HepG2 (cell line): ENCODE results near the gene ATP6V0D1. TPM values are rescaled to one million over a fixed set of nuclear protein-coding genes. Genes with fewer than 3 reads are reported as not detected.
A peak's percentile ranks its signal among the peaks of the same experiment; 100 is the strongest.

Experiments used
- ATAC-seq: fragments of 200-7000 bp; cut with Tn5 transposase; 3 replicates; pipeline ENCODE4 v1.9.1; 2020; ENCODE audit warnings: mild to moderate bottlenecking, moderate library complexity
- BruUV-seq: library from RNA; stranded (reverse); fragments of 400-500 nt; replicated peaks from 2 replicates; lab custom pipeline; 2021; lab: Mats Ljungman, UMichigan
- CTCF ChIA-PET: fragments of 300-600 bp; formaldehyde crosslinking; extraction: SDS; loops from one replicate; lab custom pipeline; 2021; ENCODE audit warnings: low total read pairs, inconsistent platforms, low intra/inter-chr PET ratio; lab: Yijun Ruan, JAX
- POLR2A ChIA-PET: fragments of 350-600 bp; sonication (Branson Sonifier 250); formaldehyde crosslinking; loops from one replicate; lab custom pipeline; 2020; ENCODE audit warnings: antibody characterized with exemption, inconsistent platforms; lab: Yijun Ruan, JAX
- DNase-seq: peaks from one replicate; pipeline ENCODE4 v3.0.0-alpha.2; 2015; ENCODE audit warnings: low spot score
- FAIRE-seq: peaks from 3 replicates; lab custom pipeline; 2011; peaks lifted over from hg19 to GRCh38; lab: Jason Lieb, UNC
- H2AFZ ChIP-seq: one replicate; pipeline ENCODE4 v1.6.1; 2011; ENCODE audit warnings: low read length, inconsistent platforms
- H3K27ac ChIP-seq: fragments of 300-600 bp; 3 replicates; pipeline ENCODE4 v1.8.0; 2011; ENCODE audit warnings: mixed run types, mild to moderate bottlenecking, mixed read lengths, low read length, inconsistent platforms; ENCODE audit not compliant: insufficient read depth; ENCODE audit errors: extremely low read length
- H3K27me3 ChIP-seq, 2 experiments: fragments of 200-600 bp in 1 of 2; 2 replicates in 1 of 2; 3 replicates in 1 of 2; pipeline versions ENCODE4 v1.6.0 to v1.8.0; 2011; ENCODE audit warnings: low read length in 2 of 2, mild to moderate bottlenecking in 2 of 2, moderate library complexity in 2 of 2, inconsistent platforms in 1 of 2; ENCODE audit not compliant: insufficient read depth in 2 of 2, control insufficient read depth in 1 of 2
- H3K36me3 ChIP-seq, 2 experiments: fragments of 200-600 bp in 1 of 2; replicated peaks in 1 of 2; 2 replicates in 1 of 2; 3 replicates in 1 of 2; pipeline versions ENCODE4 v1.5.1 to v1.8.0; 2011; ENCODE audit warnings: low read length in 2 of 2, inconsistent platforms in 1 of 2; ENCODE audit not compliant: insufficient read depth in 2 of 2, control insufficient read depth in 1 of 2
- H3K4me1 ChIP-seq: 2 replicates; pipeline ENCODE4 v1.5.1; 2012; ENCODE audit warnings: low read length, inconsistent platforms; ENCODE audit not compliant: insufficient read depth
- H3K4me2 ChIP-seq: 2 replicates; pipeline ENCODE4 v1.6.0; 2011; ENCODE audit warnings: low read depth, low read length, inconsistent platforms
- H3K4me3 ChIP-seq, 3 experiments: fragments of 200-600 bp in 1 of 3; sonication (generic), shearing (Covaris generic) in 1 of 3; replicated peaks in 1 of 3; 2 replicates each; pipeline ENCODE4 v1.5.1; 2011 to 2016; ENCODE audit warnings: low read length in 3 of 3, inconsistent platforms in 2 of 3, low read depth in 2 of 3, mild to moderate bottlenecking in 2 of 3, control low read depth in 1 of 3, mixed read lengths in 1 of 3; ENCODE audit not compliant: insufficient read depth in 1 of 3
- H3K79me2 ChIP-seq: one replicate; pipeline ENCODE4 v1.6.1; 2011; ENCODE audit warnings: low read length, inconsistent platforms; ENCODE audit not compliant: insufficient read depth
- H3K9ac ChIP-seq: 2 replicates; pipeline ENCODE4 v1.6.0; 2011; ENCODE audit warnings: mild to moderate bottlenecking, low read depth, low read length, inconsistent platforms; ENCODE audit not compliant: insufficient read depth
- H3K9me3 ChIP-seq: 2 replicates; pipeline ENCODE4 v1.5.1; 2012; ENCODE audit warnings: mild to moderate bottlenecking, low read length
- H4K20me1 ChIP-seq: 2 replicates; pipeline ENCODE4 v1.6.0; 2011; ENCODE audit warnings: inconsistent platforms, mild to moderate bottlenecking, low read length, moderate library complexity; ENCODE audit not compliant: insufficient read depth
- BHLHE40 ChIP-seq: IDR thresholded peaks from 2 replicates; pipeline ENCODE4 v1.6.1; 2011; ENCODE audit warnings: low read length, improper control_type of control experiment
- GTF3A ChIP-seq: sonication (generic); formaldehyde crosslinking; conservative IDR thresholded peaks from 2 replicates; pipeline ENCODE4 v1.4.0; 2020; ENCODE audit warnings: mild to moderate bottlenecking, missing genetic modification reagents
- PCBP1 ChIP-seq: fragments of 200-400 bp; formaldehyde crosslinking; IDR thresholded peaks from 2 replicates; pipeline ENCODE4 v1.6.1; 2017; ENCODE audit warnings: mild to moderate bottlenecking, low read depth, low read length, borderline replicate concordance
- RFX1 ChIP-seq: fragments of 450-650 bp; IDR thresholded peaks from 2 replicates; pipeline ENCODE4 v1.6.1; 2017
- WGBS: methylation state at CpG from one replicate; pipeline ENCODE4 v1.1.6; 2017; ENCODE audit warnings: low lambda C conversion rate; 5-methylcytosine and 5-hydroxymethylcytosine counted together
- in situ Hi-C: cut with HindIII; loops from 2 replicates; pipeline ENCODE4 v1.10.0; 2017; ENCODE audit warnings: low pct_unique_long_range_greater_than_20kb; ENCODE audit not compliant: extremely low pct_ligation_motif_present
- intact Hi-C: fragments of 100-400 bp; cut with micrococcal nuclease; formaldehyde crosslinking; loops from one replicate; pipeline ENCODE4 v1.10.0; 2022; ENCODE audit not compliant: unreplicated experiment
- polyA plus RNA-seq, 8 experiments: library from polyadenylated mRNA; depleted of rRNA in 3 of 8; stranded (reverse) in 7 of 8; unstranded in 1 of 8; fragments of >200 nt; fragmentation: Illumina TruSeq in 4 of 8; extraction: Trizol in 4 of 8; gene quantifications; 2 replicates each; pipeline versions ENCODE4 v1.2.1 to v1.2.3, GENCODE V29; 2011 to 2016; ENCODE audit warnings: low read depth in 4 of 8, missing spikeins in 1 of 8, mixed read lengths in 1 of 8; ENCODE audit not compliant: insufficient read depth in 1 of 8
- total RNA-seq, 5 experiments: library from RNA; depleted of rRNA; stranded (reverse); fragments of >200 nt; fragmentation: Illumina TruSeq; extraction: Trizol; gene quantifications; 2 replicates each; pipeline ENCODE4 v1.2.3, GENCODE V29; 2016; ENCODE audit warnings: low read depth in 1 of 5
- TF ChIP-seq, protein P1 (sequence below): sonication (generic); formaldehyde crosslinking; IDR thresholded peaks from 2 replicates; pipeline ENCODE4 v1.4.0; 2020; ENCODE audit warnings: missing genetic modification reagents
- TF ChIP-seq, protein P2 (sequence below), 2 experiments: sonication (generic) in 1 of 2; formaldehyde crosslinking in 1 of 2; IDR thresholded peaks; 2 replicates each; pipeline versions ENCODE4 v1.4.0 to v1.6.1; 2016 to 2020; ENCODE audit warnings: borderline replicate concordance in 1 of 2, low read depth in 1 of 2, mild to moderate bottlenecking in 1 of 2, missing genetic modification reagents in 1 of 2

Gene ATP6V0D1
- total and polyA plus RNA-seq, 2 of the 13 experiments (the other 11 are each of a cell fraction or from before 2014, with no cell fraction given): 51.1 to 61.3 TPM

DNA sequence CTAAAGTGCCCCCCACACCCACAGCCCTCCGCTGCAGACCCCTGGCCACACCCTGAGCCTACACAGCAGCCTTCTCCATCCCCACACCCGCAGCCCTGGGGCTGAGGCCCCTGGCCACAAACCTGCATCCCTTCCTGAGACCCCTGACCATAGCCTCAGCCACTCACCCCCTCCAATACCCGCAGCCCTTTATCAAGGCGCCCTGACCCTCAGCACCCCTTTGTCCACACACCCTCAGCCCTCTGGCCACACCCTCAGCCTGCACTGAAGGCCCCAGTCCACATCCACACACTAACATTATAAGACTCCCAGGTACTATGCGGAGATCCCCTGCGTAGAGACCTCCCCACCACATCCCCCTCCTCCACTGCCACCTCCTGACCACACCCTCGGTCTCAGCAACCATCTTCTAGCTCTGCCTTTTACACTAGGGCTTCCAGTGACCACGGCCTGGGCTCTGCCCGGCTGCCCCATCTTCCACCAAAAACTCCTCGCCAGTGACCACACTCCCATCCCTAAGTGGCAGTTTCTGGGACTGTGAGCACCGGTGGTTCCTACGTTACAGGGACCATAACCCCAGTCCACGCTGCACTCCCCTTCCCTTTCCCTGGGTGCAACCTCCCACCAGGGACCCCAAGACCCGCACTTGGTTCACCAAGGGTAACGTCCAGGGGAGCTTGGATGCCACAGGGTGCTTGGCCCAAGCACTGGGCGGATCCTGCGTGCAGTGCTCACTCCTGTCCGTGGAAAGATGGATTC lies 88.5 kb downstream of the ATP6V0D1 start (continued):
- TF ChIP-seq, protein P1, sequence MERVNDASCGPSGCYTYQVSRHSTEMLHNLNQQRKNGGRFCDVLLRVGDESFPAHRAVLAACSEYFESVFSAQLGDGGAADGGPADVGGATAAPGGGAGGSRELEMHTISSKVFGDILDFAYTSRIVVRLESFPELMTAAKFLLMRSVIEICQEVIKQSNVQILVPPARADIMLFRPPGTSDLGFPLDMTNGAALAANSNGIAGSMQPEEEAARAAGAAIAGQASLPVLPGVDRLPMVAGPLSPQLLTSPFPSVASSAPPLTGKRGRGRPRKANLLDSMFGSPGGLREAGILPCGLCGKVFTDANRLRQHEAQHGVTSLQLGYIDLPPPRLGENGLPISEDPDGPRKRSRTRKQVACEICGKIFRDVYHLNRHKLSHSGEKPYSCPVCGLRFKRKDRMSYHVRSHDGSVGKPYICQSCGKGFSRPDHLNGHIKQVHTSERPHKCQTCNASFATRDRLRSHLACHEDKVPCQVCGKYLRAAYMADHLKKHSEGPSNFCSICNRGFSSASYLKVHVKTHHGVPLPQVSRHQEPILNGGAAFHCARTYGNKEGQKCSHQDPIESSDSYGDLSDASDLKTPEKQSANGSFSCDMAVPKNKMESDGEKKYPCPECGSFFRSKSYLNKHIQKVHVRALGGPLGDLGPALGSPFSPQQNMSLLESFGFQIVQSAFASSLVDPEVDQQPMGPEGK (CRISPR knock-in tag): 0 out of 2 replicates have a peak, but pooled peaks have one; percentile 0
- TF ChIP-seq, all 625 proteins: peak for 5

DNA sequence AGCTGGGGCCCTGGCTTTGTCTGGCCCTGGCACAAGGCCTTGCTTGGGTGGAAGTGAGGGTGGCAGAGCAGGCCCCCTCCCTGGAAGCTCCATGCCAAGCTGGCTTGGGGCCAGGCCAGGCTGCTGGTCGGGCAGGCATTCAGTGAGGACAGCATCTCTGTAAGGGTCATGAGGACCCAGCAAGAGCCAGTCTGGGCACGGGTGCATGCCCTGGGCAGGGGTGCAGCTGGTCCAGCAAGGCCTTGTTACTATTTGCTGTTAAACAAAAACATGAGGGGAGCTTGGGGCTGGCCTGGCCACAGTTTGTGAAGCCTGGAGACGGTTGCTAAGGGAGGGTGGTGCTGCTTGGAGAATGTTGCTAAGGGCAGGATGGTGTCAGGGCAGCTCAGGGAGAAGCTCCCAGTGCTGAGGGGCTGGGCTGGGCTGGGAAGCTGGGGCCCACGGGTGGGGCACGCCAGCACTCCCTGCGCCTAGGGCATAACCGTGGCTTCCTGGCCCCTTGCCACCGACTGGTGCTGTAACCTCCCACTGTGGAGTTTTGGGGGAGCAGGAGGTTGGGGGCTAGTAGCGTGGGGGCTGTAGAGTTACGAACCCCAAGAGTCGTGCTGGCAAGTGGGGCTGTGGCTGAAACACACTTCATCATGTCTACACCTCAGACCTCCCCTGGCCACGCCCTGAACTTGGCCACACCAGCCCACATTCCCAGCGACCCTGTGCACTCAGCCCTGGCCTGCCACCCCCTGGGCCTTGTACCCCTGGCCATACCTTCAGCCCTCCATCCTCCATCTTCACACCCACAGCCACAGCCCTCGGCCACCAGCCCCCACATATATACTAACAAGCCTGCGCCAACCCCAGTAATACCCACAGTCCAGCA lies 89.3 kb downstream of the ATP6V0D1 start:
- POLR2A ChIA-PET: no interaction called here
- H3K4me2 ChIP-seq: no peak overlapping the region
- H2AFZ ChIP-seq: no peak overlapping the region
- DNase-seq (no peak), ATAC-seq (no peak)
- no peak overlapping the region for H3K27ac ChIP-seq
- TF ChIP-seq GTF3A (0 out of 2 replicates have a peak, but pooled peaks have one; percentile 33), BHLHE40 (no peak), PCBP1 (0 out of 2 replicates have a peak, but pooled peaks have one; percentile 18), RFX1 (peak; percentile 44; the same call in 1 of the 2 replicates)
- TF ChIP-seq, protein P2, sequence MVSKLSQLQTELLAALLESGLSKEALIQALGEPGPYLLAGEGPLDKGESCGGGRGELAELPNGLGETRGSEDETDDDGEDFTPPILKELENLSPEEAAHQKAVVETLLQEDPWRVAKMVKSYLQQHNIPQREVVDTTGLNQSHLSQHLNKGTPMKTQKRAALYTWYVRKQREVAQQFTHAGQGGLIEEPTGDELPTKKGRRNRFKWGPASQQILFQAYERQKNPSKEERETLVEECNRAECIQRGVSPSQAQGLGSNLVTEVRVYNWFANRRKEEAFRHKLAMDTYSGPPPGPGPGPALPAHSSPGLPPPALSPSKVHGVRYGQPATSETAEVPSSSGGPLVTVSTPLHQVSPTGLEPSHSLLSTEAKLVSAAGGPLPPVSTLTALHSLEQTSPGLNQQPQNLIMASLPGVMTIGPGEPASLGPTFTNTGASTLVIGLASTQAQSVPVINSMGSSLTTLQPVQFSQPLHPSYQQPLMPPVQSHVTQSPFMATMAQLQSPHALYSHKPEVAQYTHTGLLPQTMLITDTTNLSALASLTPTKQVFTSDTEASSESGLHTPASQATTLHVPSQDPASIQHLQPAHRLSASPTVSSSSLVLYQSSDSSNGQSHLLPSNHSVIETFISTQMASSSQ (IDR thresholded peaks at IDR 0.05; ENCODE audit: low read depth): no peak
- TF ChIP-seq, protein P2 (CRISPR knock-in tag; IDR thresholded peaks at IDR 0.05; ENCODE audit: borderline replicate concordance): 0 out of 2 replicates have a peak, but pooled peaks have one; percentile 24
- TF ChIP-seq, all 625 proteins: peak for 4
- in situ Hi-C loops: no loop called here
- Histone ChIP-seq H4K20me1 (no peaks in the 10 kb centered on the region), H3K27me3 (peaks cover 9 to 80% of the 10 kb centered on the region in 2 experiments; a peak in 4 of 5 replicates), H3K36me3 (no peaks in the 10 kb centered on the region), H3K9me3 (no peaks in the 10 kb centered on the region), H3K4me1 (peaks cover 33% of the 10 kb centered on the region), H3K79me2 (no peaks in the 10 kb centered on the region), H3K4me3 (no peak overlapping the region), H3K9ac (no peak overlapping the region)
- no TSS peak for BruUV-seq
- no peak for FAIRE-seq
- WGBS: 32% methylated on average over 5 of the region's 15 CpGs
- intact Hi-C loops: loop anchor here (2.0 kb wide), 1 partner anchor 65 kb away; the partner anchor contains the start of genes KCTD19 and LRRC36
- CTCF ChIA-PET: interaction anchor here (1.9 to 2.5 kb wide), 2 partner anchors 64 to 112 kb away, joined by 4 to 13 read pairs; partner anchors contain the start of genes KCTD19, LRRC36 and PLEKHG4
